HepG2 (cell line): Measurements from ENCODE around the gene ID3. TPM values are rescaled to one million over a fixed set of nuclear protein-coding genes. Genes with fewer than 3 reads are reported as not detected.
A peak's percentile ranks its signal among the peaks of the same experiment; 100 is the strongest.

ENCODE experiments used
- CSRNP1 ChIP-seq: sonication (generic); formaldehyde crosslinking; IDR thresholded peaks from 2 replicates; pipeline ENCODE4 v1.8.1; 2023; ENCODE audit warnings: mild to moderate bottlenecking, missing genetic modification reagents
- E2F2 ChIP-seq: sonication (generic); formaldehyde crosslinking; IDR thresholded peaks from 2 replicates; pipeline ENCODE4 v1.4.0; 2020; ENCODE audit warnings: missing genetic modification reagents, borderline replicate concordance
- FIP1L1 ChIP-seq: fragments of 200-400 bp; formaldehyde crosslinking; IDR thresholded peaks from 2 replicates; pipeline ENCODE4 v1.6.1; 2018; ENCODE audit warnings: low read depth, mild to moderate bottlenecking, low read length, moderate library complexity, borderline replicate concordance; ENCODE audit not compliant: insufficient read depth
- HCFC1 ChIP-seq: fragments of 150-350 bp; IDR thresholded peaks from 2 replicates; pipeline ENCODE4 v1.6.1; 2014; ENCODE audit warnings: low read depth, low read length
- HINFP ChIP-seq: sonication (generic); formaldehyde crosslinking; IDR thresholded peaks from 2 replicates; pipeline ENCODE4 v1.4.0; 2020; ENCODE audit warnings: low read depth, mild to moderate bottlenecking, missing genetic modification reagents
- JUN ChIP-seq: sonication (generic); formaldehyde crosslinking; IDR thresholded peaks from 2 replicates; pipeline ENCODE4 v1.4.0; 2020; ENCODE audit warnings: mild to moderate bottlenecking, missing genetic modification reagents
- NAIF1 ChIP-seq: sonication (generic); formaldehyde crosslinking; IDR thresholded peaks from 2 replicates; pipeline ENCODE4 v1.5.0; 2020; ENCODE audit warnings: mild to moderate bottlenecking, missing genetic modification reagents, borderline replicate concordance
- NFATC3 ChIP-seq: sonication (generic); formaldehyde crosslinking; IDR thresholded peaks from 2 replicates; pipeline ENCODE4 v1.5.1; 2020; ENCODE audit warnings: mild to moderate bottlenecking, missing genetic modification reagents
- PBX2 ChIP-seq: IDR thresholded peaks from 2 replicates; pipeline ENCODE4 v1.6.1; 2016; ENCODE audit warnings: control low read depth
- RFX5 ChIP-seq: IDR thresholded peaks from 2 replicates; pipeline ENCODE4 v1.6.1; 2011; ENCODE audit warnings: low read depth, low read length, improper control_type of control experiment
- STAT5B ChIP-seq: sonication (generic); formaldehyde crosslinking; IDR thresholded peaks from 2 replicates; pipeline ENCODE4 v1.4.0; 2020; ENCODE audit warnings: missing genetic modification reagents
- TCF12 ChIP-seq, 2 experiments: fragments of 450-650 bp in 1 of 2; sonication (generic) in 1 of 2; formaldehyde crosslinking in 1 of 2; IDR thresholded peaks; 2 replicates each; pipeline versions ENCODE4 v1.6.1 to v1.8.0; 2017 to 2022; ENCODE audit warnings: antibody characterized with exemption in 1 of 2, mild to moderate bottlenecking in 1 of 2, missing genetic modification reagents in 1 of 2, moderate library complexity in 1 of 2
- TCF7L2 ChIP-seq: IDR thresholded peaks from 2 replicates; pipeline ENCODE4 v1.6.1; 2011; ENCODE audit warnings: mild to moderate bottlenecking, low read depth, low read length, moderate library complexity
- THAP9 ChIP-seq: sonication (generic); formaldehyde crosslinking; IDR thresholded peaks from 2 replicates; pipeline ENCODE4; 2020; ENCODE audit warnings: missing genetic modification reagents, mild to moderate bottlenecking, borderline replicate concordance
- ZNF3 ChIP-seq: IDR thresholded peaks from 2 replicates; pipeline ENCODE4 v1.7.0; 2017; ENCODE audit warnings: inconsistent platforms
- ZNF335 ChIP-seq: sonication (generic); formaldehyde crosslinking; IDR thresholded peaks from 2 replicates; pipeline ENCODE4 v1.4.0; 2020; ENCODE audit warnings: missing genetic modification reagents
- ZNF451 ChIP-seq: sonication (generic); formaldehyde crosslinking; IDR thresholded peaks from 2 replicates; pipeline ENCODE4 v1.5.0; 2020; ENCODE audit warnings: mild to moderate bottlenecking, missing genetic modification reagents
- ZNF510 ChIP-seq: sonication (generic); formaldehyde crosslinking; IDR thresholded peaks from 2 replicates; pipeline ENCODE4 v1.4.0; 2020; ENCODE audit warnings: low read depth, mild to moderate bottlenecking, missing genetic modification reagents
- ZNF569 ChIP-seq: sonication (generic); formaldehyde crosslinking; IDR thresholded peaks from 2 replicates; pipeline ENCODE4 v1.5.0; 2020; ENCODE audit warnings: mild to moderate bottlenecking, missing genetic modification reagents, moderate library complexity, borderline replicate concordance
- ZNF605 ChIP-seq: sonication (generic); formaldehyde crosslinking; IDR thresholded peaks from 2 replicates; pipeline ENCODE4 v1.8.0; 2022; ENCODE audit warnings: mild to moderate bottlenecking, missing genetic modification reagents
- ZNF788 ChIP-seq: sonication (generic); formaldehyde crosslinking; IDR thresholded peaks from 2 replicates; pipeline ENCODE4 v1.5.0; 2020; ENCODE audit warnings: mild to moderate bottlenecking, missing genetic modification reagents, borderline replicate concordance
- polyA plus RNA-seq, 8 experiments: library from polyadenylated mRNA; depleted of rRNA in 3 of 8; stranded (reverse) in 7 of 8; unstranded in 1 of 8; fragments of >200 nt; fragmentation: Illumina TruSeq in 4 of 8; extraction: Trizol in 4 of 8; gene quantifications; 2 replicates each; pipeline versions ENCODE4 v1.2.1 to v1.2.3, GENCODE V29; 2011 to 2016; ENCODE audit warnings: low read depth in 4 of 8, missing spikeins in 1 of 8, mixed read lengths in 1 of 8; ENCODE audit not compliant: insufficient read depth in 1 of 8
- total RNA-seq, 5 experiments: library from RNA; depleted of rRNA; stranded (reverse); fragments of >200 nt; fragmentation: Illumina TruSeq; extraction: Trizol; gene quantifications; 2 replicates each; pipeline ENCODE4 v1.2.3, GENCODE V29; 2016; ENCODE audit warnings: low read depth in 1 of 5

Gene ID3
- total and polyA plus RNA-seq, 2 of the 13 experiments (the other 11 are each of a cell fraction or from before 2014, with no cell fraction given) = 64.8 to 115 TPM

- no peak for TF ChIP-seq THAP9 (CRISPR knock-in tag)
- no peak; the same call in 1 of the 2 replicates for TF ChIP-seq JUN (CRISPR knock-in tag)
- no peak for TF ChIP-seq TCF7L2
- TF ChIP-seq ZNF569 (CRISPR knock-in tag) = no peak
- no peak; the same call in 1 of the 2 replicates for TF ChIP-seq ZNF788 (CRISPR knock-in tag)
- TF ChIP-seq HCFC1 = no peak
- TF ChIP-seq NFATC3 = no peak; the same call in 1 of the 2 replicates
- TF ChIP-seq CSRNP1 = peak; percentile 85; the same call in 1 of the 2 replicates
- peak; percentile 94 for TF ChIP-seq HINFP (CRISPR knock-in tag)
- TF ChIP-seq E2F2 (CRISPR knock-in tag) = peak; percentile 86; the same call in 1 of the 2 replicates
- no peak for TF ChIP-seq TCF12 (IDR thresholded peaks at IDR 0.05)
- peak; percentile 92 for TF ChIP-seq TCF12 (CRISPR knock-in tag; IDR thresholded peaks at IDR 0.05)
- no peak for TF ChIP-seq ZNF335 (CRISPR knock-in tag)
- TF ChIP-seq NAIF1 (CRISPR knock-in tag) = peak; percentile 73; the same call in 1 of the 2 replicates
- 0 out of 2 replicates have a peak, but pooled peaks have one; percentile 71 for TF ChIP-seq ZNF451 (CRISPR knock-in tag)
- TF ChIP-seq ZNF605 (CRISPR knock-in tag) = no peak
- TF ChIP-seq FIP1L1 = no peak
- no peak for TF ChIP-seq STAT5B
- no peak; the same call in 1 of the 2 replicates for TF ChIP-seq ZNF510 (CRISPR knock-in tag)
- no peak for TF ChIP-seq ZNF3 (CRISPR knock-in tag)
- TF ChIP-seq PBX2 (CRISPR knock-in tag) = no peak
- TF ChIP-seq RFX5 = 0 out of 2 replicates have a peak, but pooled peaks have one; percentile 10
These were observed 995 bp downstream of the ID3 start (continued) for GRCh38 chr1:23558140-23558871.
